OCI-LY7 (cell line): ENCODE measurements around the gene CFAP54. TPM values are rescaled to one million over a fixed set of nuclear protein-coding genes. Genes with fewer than 3 reads are reported as not detected.

Experiments
- BruUV-seq: library from RNA; stranded (reverse); fragments of 400-500 nt; replicated peaks from 2 replicates; lab custom pipeline; 2021; lab: Mats Ljungman, UMichigan
- CTCF ChIA-PET: fragments of 300-600 bp; sonication (Branson Sonifier 250); formaldehyde crosslinking; loops from one replicate; lab custom pipeline; 2022; ENCODE audit warnings: antibody characterized with exemption; ENCODE audit not compliant: unreplicated experiment; lab: Charles Lee
- POLR2A ChIA-PET: fragments of 300-600 bp; sonication (Branson Sonifier 250); formaldehyde crosslinking; loops from one replicate; lab custom pipeline; 2022; ENCODE audit warnings: antibody characterized with exemption; lab: Charles Lee
- DNase-seq: peaks from one replicate; pipeline ENCODE4 v3.0.0-alpha.2; 2015; ENCODE audit warnings: low spot score
- H2AFZ ChIP-seq: fragments of 200-600 bp; sonication (generic), shearing (Covaris generic); 2 replicates; pipeline ENCODE4 v1.6.1; 2014; ENCODE audit warnings: mild to moderate bottlenecking, antibody characterized with exemption, low read length, moderate library complexity
- H3K27ac ChIP-seq: fragments of 200-600 bp; sonication (generic); 2 replicates; pipeline ENCODE4 v1.5.1; 2014; ENCODE audit warnings: mixed run types, low read depth, mild to moderate bottlenecking, moderate library complexity, low read length, inconsistent platforms; ENCODE audit not compliant: poor library complexity, severe bottlenecking
- H3K36me3 ChIP-seq: fragments of 200-600 bp; sonication (generic); 2 replicates; pipeline ENCODE4 v1.6.1; 2014; ENCODE audit warnings: mild to moderate bottlenecking, antibody characterized with exemption, low read length, moderate library complexity, mixed read lengths; ENCODE audit not compliant: insufficient read depth
- H3K4me1 ChIP-seq: fragments of 200-600 bp; sonication (generic); 2 replicates; pipeline ENCODE4 v1.5.1; 2014; ENCODE audit warnings: mild to moderate bottlenecking, low read length; ENCODE audit not compliant: insufficient read depth, poor library complexity, severe bottlenecking
- H3K4me2 ChIP-seq: fragments of 200-600 bp; sonication (generic); 2 replicates; pipeline ENCODE4 v1.6.1; 2014; ENCODE audit warnings: mild to moderate bottlenecking, low read length
- H3K4me3 ChIP-seq: fragments of 200-600 bp; sonication (generic); 2 replicates; pipeline ENCODE4 v1.5.1; 2014; ENCODE audit warnings: mild to moderate bottlenecking, low read depth, low read length; ENCODE audit not compliant: poor library complexity, severe bottlenecking
- H3K79me2 ChIP-seq: fragments of 200-600 bp; sonication (generic); 2 replicates; pipeline ENCODE4 v1.6.1; 2016; ENCODE audit warnings: low read depth, mild to moderate bottlenecking, low read length, moderate library complexity, mixed read lengths; ENCODE audit not compliant: insufficient read depth
- H3K9me2 ChIP-seq: fragments of 200-600 bp; sonication (generic); 2 replicates; pipeline ENCODE4 v1.6.1; 2016; ENCODE audit warnings: mild to moderate bottlenecking, low read length, mixed read lengths; ENCODE audit not compliant: insufficient read depth
- H3K9me3 ChIP-seq: fragments of 200-600 bp; sonication (generic); 2 replicates; pipeline ENCODE4 v1.6.1; 2014; ENCODE audit warnings: mild to moderate bottlenecking, mixed run types, low read length, mixed read lengths
- H4K20me1 ChIP-seq: fragments of 200-600 bp; sonication (generic); 2 replicates; pipeline ENCODE4 v1.6.1; 2014; ENCODE audit warnings: mild to moderate bottlenecking, antibody characterized with exemption, low read length, moderate library complexity, mixed read lengths; ENCODE audit not compliant: insufficient read depth
- CTCF ChIP-seq: fragments of 200-600 bp; sonication (generic); conservative IDR thresholded peaks from 2 replicates; pipeline ENCODE4 v1.5.1; 2014; ENCODE audit warnings: mild to moderate bottlenecking, antibody characterized with exemption, low read length, moderate library complexity, mixed read lengths
- EZH2phosphoT487 ChIP-seq: fragments of 200-600 bp; sonication (generic); IDR thresholded peaks from 2 replicates; pipeline ENCODE4 v1.6.1; 2018; ENCODE audit warnings: low read depth, borderline replicate concordance, mild to moderate bottlenecking, mixed run types, antibody characterized with exemption, low read length, moderate library complexity, mixed read lengths
- intact Hi-C: fragments of 100-400 bp; cut with micrococcal nuclease; formaldehyde crosslinking; loops from one replicate; pipeline ENCODE4 v1.10.0; 2022; ENCODE audit not compliant: unreplicated experiment
- total RNA-seq, 2 experiments: library from RNA; depleted of rRNA in 1 of 2; stranded (reverse); fragments of >200 nt in 1 of 2; shearing (Covaris generic) in 1 of 2; gene quantifications; 2 replicates each; pipeline ENCODE4 v1.2.3, GENCODE V29; 2014 to 2022

The CFAP54 gene
- total RNA-seq, 2 experiments from 2014 or later, result 0.53 TPM; not detected in 1

- Histone ChIP-seq H3K9me2 (no peaks in the 10 kb centered on the region), H4K20me1 (no peaks in the 10 kb centered on the region), H3K4me3 (no peak overlapping the region), H3K4me1 (no peaks in the 10 kb centered on the region), H2AFZ (no peak overlapping the region), H3K36me3 (no peaks in the 10 kb centered on the region), H3K4me2 (no peak overlapping the region), H3K27ac (no peak overlapping the region), H3K79me2 (no peaks in the 10 kb centered on the region), H3K9me3 (no peaks in the 10 kb centered on the region)
- intact Hi-C loops, result no loop called here
- no TSS peak for BruUV-seq
- ChIA-PET CTCF (no interaction called here), POLR2A (no interaction called here)
- no peak for DNase-seq
- TF ChIP-seq CTCF (no peak), EZH2phosphoT487 (no peak)
Measured at GRCh38 chr12:96822641-96823040, 333.3 kb downstream of the CFAP54 start.

- H3K9me3 ChIP-seq, result no peaks in the 10 kb centered on the region
- H3K79me2 ChIP-seq, result no peaks in the 10 kb centered on the region
- H3K27ac ChIP-seq, result no peak overlapping the region
- no peaks in the 10 kb centered on the region for H4K20me1 ChIP-seq
- no peak overlapping the region for H3K4me2 ChIP-seq
- no peaks in the 10 kb centered on the region for H3K36me3 ChIP-seq
- H2AFZ ChIP-seq, result no peak overlapping the region
- H3K9me2 ChIP-seq, result no peaks in the 10 kb centered on the region
- no peak for DNase-seq
- TF ChIP-seq CTCF (no peak), EZH2phosphoT487 (no peak)
- intact Hi-C loops, result no loop called here
- no peak overlapping the region for H3K4me3 ChIP-seq
- no TSS peak for BruUV-seq
- POLR2A ChIA-PET, result no interaction called here
- H3K4me1 ChIP-seq, result no peaks in the 10 kb centered on the region
- CTCF ChIA-PET, result no interaction called here
Measured at GRCh38 chr12:96824074-96824837, 334.9 kb downstream of the CFAP54 start.

- no peak for DNase-seq
- Histone ChIP-seq H3K79me2 (no peaks in the 10 kb centered on the region), H3K4me2 (no peak overlapping the region), H3K27ac (no peak overlapping the region), H3K36me3 (no peaks in the 10 kb centered on the region), H3K9me3 (no peaks in the 10 kb centered on the region), H4K20me1 (no peaks in the 10 kb centered on the region), H3K4me3 (no peak overlapping the region), H3K9me2 (no peaks in the 10 kb centered on the region), H2AFZ (no peak overlapping the region), H3K4me1 (no peaks in the 10 kb centered on the region)
- ChIA-PET POLR2A (no interaction called here), CTCF (no interaction called here)
- no TSS peak for BruUV-seq
- no peak for TF ChIP-seq CTCF
- no peak for TF ChIP-seq EZH2phosphoT487
- intact Hi-C loops, result no loop called here
Measured at GRCh38 chr12:96824838-96825236, 335.5 kb downstream of the CFAP54 start.
